Skin of body (tissue), 2 donors: ENCODE results near the gene VAC14. TPM values are rescaled to one million over a fixed set of nuclear protein-coding genes. Genes with fewer than 3 reads are reported as not detected.
"Not testable (repeated sequence)": the region's sequence is repeated elsewhere in the genome, so short reads cannot be mapped to it uniquely, and the experiment has no call there.

Source experiments
- DNase-seq: peaks from one replicate; lab custom pipeline; 2025; lab: John Stamatoyannopoulos, UW
- total RNA-seq: library from RNA; depleted of rRNA; stranded (reverse); fragments of >200 nt; gene quantifications from one replicate; pipeline ENCODE4 v1.2.3, GENCODE V29; 2014

Gene VAC14
- total RNA-seq, 1 donor from 2014 or later: 12.7 TPM

DNA sequence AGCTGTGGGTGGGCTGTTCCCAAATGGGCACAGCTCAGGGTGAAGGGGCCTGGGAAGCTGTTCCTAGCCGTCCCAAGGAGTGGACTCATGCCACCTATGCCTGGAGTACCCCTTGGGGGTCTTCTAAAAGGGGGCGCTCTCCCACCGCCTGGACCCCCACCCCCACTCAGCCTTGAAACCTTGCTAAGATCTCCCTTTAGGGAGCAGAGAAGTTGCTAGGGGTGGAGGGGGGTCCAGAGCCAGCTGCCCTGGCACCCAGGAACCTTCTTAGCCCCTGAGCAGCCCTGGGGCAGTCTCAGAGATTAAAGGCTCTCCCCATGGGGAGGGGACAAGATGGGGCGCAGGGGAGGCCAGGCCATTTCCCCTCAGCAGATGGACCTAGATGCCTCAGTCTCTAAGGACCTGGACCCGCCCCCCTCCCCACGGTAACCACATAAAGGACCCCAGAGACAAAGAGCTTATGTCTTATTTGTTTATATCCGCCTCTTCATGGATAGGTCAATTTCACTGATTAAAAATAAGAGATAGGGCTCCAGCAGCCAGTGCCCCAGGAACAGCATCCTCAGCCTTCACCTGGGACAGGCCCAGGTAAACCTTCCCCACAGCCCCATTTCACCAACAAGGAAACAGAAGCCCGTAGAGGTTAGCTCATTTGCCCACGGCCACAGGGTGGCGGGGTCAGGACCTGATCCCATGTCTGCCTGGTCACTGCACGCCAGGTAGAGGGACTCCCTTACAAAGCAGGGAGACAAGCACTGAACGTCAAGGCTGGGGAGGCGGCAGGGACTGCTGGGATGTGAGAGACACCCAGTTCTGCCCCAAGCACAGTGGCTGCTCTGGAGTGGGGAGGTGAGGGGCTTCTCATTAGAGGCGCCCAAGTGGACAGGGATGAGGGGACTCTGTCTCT, 118.5 kb downstream of the VAC14 start:
- DNase-seq: no peak

DNA sequence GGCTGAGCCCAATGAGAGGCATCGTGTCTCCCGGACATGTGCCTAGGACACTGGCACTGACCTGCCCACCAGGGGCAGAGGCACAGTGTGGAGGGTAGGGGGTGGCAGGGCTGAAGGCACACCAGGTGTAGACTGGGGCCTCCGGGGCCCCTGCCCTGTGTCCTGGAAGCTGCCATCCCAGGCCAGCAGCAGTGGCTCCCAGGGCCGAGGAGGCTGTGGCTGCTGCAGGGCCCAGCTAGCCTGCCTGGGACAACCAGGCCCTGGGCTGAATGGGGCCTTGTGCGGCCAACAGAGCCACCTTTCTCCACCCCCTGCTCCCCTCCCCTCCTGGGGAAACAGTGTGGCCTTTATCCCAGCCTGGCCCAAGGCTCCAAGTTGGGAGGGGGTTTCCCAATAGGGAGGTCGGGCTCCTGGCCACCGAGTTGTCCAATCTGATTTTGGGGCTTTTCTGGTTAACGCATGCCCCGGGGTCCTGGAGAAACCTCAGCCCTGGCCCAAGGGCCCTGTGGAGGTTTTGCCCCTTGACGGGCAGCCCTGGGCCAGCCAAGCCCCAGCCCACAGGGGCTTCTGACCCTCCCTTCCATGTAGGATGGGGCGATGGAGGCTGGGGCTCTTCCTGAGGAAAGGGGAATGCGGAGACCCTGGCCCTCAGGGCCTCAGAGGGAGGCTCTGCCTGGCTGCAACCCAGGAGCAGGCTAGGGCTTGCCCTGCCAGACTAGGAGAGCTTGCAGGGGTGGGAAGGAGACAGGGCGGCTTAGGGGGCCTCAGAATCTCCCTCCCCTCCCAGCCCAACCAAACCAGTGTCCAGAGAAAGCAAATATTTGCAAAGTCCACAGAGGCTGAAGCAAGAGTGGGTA, 119.3 kb downstream of the VAC14 start:
- DNase-seq: no peak

DNA sequence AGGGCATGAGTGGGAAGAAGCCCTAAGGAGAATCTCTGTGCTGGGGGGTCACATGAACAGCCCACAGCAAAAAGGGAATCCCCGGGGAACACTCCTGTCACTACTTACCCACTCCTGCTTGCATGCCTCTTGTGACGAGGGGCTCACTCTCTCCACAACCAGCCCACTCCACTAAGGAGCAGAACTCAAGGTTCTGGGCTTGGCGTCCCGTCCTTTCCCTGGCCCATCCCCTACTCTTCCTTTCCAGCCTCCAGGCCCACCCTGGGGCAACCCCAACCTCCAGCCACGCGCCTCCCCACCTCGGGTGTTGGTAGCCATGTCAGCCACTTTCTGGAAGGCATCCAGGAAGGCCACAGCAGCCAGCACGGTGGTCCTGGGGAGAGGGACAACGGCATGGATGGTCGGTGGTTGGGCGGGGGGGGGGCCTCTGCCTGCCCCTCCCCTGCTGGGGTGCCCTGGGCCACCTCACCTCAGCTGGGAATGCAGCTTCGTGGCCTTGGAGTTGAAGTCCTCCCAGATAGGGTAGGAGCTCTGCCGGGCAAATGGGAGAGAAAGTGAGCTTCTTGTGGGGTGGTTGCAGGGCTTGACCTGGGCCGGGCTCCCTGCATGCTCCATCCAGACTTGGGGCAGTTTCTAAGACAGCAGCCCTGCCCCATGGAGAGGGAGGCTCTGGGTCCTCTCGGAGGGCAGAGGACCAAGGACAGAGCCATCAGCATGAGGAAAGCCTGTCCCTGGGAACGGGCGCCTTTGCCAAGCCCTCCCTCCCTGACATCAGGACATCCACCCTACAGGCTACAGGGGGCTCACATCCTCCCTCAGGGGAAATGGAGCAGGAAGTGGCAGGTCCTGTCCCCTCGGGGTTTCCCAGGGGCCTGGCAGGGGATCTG, 120.2 kb downstream of the VAC14 start:
- no peak for DNase-seq

DNA sequence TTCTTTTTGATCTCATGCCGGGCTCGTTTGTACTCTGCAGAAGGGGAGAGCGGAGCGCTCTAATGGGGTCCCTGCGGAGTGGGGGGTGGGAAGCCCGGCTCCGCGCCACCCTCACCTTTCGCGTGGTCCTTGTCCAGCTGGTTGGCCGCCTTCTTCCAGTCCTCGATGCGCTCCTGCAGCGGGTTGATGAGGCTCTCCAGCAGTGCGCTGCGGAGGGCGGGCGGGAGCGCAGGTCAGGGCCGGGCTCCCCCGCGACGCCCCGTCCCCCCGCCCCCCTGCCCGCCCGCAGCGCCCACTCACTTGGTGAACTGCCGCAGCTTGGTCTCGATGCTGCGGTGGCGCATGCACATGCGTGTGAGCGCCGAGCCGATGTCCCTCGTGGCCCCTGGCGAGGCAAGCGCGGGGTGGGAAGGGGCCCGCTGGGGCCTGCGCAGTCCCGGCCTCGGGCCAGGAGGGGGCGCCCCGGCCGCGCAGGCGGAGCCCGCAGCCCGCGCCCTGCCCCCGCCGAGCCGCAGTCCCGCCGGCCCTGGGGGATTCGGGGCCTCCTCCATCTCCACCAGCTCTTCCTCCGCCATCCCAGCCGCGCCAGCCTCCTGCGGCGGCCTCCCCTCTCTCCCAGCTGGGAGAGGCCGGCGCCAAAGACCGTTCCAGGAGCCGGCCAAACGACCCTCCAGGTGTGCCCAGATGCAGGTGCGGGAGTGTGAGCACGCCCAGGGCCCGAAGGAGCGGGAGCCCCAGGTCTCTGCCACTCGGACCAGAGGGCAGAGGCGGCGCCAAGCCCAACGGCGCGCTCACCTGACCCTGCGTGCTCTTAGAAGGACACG, 121.1 kb downstream of the VAC14 start:
- no peak for DNase-seq

DNA sequence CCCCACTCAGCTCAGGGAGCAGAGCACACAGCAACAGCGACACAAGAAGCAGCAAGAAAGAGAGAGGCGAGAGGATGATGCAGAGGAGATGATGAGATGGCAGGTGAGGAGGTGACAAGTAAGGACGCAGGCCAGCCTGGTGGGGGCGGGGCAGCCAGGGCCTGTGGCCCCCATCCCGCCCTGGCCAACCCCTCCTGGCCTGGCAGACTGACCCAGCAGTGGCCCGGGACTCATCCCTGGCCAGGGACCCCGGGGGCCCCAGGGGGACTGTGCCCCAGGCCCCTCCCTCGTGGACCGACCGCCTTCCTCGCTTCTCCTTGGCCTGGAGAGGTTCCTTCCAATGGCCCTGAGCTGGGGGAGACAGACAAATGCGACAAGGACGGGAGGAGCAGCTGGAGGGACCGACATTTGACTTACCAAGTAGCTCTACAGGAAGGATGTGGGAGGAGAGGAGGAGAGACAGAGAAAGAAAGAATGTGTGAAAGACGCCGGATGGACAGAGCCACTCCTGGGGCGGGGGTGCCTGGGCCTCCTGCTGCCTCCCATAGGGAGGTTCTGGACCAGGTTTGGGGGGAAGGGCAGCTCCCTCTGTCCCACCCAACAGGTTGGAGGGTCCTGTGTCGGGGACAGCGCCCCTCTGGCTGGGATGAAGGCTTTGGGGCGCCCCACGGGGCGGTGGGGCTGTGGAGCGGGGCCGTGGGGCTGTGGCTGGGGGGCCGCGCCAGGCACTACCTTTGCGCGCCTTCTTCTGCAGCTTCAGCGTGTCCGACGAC, 121.9 kb downstream of the VAC14 start:
- no peak for DNase-seq

DNA sequence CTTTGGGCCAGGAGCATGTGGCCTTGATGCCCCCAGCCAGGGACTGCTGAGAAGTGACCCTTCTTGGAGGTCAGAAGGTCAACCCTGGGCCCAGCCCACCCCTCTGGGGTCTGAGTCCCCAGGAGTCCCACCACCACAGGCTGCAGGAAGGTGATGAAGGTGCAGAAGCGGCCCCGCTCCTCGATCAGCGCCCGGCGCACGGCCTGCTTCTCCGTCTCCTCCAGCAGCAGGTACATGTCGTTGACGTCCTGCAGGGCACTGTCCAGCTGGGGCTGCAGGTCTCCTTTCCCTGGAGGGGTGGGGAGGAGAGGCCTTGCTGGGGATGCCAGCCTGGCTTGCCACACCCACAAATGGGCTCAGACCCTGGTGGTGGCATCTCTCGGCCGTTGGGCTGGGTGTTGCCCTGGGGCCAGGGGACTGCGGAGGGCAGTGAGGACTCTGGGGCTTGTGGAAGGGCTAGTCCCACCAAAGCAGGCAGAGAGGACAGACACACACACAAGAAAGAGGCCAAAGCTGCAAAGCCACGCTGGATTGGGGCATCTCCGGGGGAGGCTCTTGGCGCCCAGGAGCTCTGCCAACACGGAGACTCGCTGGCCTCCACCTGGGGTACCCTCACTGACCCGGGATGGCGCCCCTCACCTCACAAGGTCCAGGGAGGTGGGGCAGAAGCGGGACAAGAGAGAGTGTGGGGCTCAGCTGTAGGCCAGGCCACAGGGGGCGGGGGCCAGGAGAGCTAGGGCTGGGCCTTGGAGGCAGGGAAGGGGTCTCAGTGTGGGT, 122.6 kb downstream of the VAC14 start:
- no peak for DNase-seq

DNA sequence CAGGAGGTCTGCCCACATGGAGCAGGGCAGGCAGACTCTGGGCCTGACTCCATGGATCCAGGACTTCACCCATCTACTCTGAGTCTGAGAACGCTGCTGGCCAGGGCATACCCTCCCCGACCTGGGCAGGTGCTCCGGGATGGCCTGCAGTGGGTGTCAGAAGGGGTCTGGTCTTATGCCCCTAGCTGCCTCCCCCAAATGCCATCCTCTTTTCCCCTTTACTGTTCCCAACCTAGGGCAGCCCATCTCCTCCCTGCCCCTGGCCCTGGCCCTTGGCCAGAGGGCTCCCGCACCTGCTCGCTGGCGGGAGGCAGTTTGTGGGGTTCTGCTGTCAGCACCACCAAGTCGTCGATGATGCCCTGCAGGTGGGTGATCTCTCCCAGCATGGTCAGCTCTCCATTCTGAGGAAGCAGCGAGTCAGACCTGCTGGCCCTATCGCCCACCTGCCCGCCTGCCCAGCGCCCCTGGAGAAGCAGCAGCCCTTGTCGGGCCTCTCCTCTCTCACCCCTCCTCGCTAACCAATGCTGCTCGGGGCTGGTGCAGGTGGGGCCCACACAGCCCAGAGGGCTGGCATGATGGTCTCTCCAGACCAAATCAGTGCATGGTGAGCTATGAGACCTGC, 123.3 kb downstream of the VAC14 start:
- no peak for DNase-seq

DNA sequence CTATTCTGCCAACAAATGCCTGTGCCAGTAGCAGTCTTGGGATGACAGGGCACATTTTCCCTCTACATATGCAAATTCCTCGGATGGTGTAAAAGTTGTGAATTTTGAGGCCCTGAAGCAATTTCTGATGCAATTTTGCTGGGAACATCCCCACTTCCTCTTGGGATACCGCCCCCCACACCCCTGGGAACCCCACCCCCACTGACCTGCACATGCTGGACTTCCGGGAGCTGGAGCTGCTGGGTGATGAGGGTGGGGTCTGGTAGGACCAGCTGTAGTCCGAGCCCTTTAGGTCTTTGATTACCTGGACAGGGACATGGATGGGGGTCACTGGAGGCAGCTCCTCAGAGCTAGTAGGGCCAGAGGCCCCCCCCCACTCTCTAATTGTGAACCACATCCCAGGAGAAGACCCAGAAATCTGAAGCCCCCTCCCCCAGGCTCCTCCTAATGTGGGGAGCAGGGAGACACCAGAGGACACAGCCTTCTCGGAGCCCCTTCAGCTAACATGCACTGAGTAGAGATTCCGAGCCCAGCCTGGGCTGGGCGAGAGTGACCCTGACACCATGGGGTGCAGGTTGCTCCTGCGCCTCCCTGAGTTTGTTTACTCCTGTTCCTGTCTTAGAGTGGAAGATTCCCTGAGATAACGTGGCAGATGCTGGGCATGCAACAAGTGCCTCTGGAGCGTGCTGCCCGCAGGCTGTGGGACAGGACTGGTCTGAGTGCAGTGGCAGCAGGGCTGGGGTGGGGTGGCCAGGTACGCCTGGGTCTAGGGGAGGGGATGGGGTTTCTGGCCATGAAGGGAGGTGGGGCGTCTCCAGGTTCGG, 124.1 kb downstream of the VAC14 start:
- no peak for DNase-seq

DNA sequence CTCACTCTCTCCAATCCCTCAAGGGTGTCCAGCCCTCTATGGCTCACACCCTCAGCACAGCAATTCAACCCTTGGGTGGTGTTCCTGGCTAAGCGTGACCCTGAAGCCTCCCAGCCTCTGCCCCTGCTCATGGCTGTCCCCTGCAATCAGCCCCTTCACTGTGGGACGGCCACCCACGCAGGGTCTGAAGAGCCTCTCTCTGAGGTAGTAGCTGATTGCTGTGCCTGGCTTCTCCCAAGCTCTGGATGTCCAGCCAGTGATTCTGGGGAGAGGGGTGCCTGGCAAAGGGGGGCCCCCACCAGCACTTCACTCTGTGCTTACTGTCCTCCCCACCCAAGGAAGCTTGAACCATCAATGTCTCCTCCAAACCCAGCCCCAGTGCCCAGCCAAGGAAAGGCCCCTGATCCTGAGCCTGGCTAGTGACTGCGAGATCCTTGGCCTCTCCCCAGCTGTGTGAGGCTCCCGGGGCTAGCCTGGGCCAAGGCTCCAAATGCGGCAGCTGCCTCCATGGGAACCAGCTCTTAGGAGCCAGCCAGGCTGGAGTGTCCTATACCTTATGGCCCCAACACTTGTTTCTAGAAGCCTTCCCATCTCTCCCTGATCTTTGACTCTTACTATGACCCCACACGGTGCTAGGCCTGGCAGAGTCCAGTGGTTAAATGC, 125.0 kb downstream of the VAC14 start:
- DNase-seq: no peak

DNA sequence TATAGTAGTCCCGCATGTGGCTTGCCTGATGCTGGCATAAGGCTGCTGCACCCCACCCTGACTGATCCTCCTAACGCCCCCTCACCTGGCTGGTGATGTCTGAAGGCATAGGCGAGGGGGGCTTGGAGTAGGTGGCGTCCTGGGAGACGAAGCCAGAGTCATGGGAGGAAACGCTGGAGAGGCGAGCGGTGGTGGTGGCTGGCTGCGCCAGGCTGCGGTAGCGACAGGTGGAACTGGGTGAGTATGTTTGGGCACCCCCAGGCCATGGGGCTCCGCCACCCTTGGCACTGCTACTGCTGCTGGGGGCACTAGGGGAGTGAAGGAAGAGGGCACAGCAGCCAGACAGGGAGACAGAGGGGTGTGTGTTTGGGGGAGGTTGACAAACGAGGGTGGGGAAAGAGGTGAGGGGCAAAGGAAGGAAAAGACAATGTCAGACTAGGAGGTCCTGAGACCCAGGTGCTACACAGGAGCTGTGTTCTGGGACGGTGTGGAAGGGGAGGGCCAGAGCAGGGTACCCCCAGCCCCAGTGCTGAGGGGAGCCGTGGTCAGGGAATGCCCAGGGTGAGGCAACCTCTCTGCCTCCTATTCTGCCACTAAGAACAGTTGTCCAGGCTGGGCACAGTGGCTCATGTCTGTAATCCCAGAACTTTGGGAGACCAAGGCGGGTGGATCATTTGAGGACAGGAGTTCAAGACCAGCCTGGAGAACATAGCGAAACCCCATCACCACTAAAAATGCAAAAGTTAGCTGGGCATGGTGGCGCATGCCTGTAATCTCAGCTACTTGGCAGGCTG, 126.5 kb downstream of the VAC14 start:
- no peak for DNase-seq

DNA sequence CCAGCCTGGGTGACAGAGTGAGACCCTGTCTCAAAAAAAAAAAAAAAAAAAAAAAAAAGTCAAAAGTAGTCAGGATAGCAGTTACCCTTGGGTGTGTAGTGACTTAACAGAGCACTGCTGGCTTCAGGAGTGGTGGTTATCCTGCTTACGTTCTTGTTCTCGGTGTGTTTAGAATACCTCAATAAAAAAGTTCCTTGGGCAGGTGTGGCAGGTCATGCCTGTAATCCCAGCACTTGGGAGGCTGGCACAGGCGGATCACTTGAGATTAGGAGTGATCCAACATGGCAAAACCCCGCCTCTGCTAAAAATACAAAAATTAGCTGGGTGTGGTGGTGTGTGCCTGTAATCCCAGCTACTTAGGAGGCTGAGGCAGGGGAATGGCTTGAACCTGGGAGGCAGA, 130.0 kb downstream of the VAC14 start:
- not testable (repeated sequence) for DNase-seq

DNA sequence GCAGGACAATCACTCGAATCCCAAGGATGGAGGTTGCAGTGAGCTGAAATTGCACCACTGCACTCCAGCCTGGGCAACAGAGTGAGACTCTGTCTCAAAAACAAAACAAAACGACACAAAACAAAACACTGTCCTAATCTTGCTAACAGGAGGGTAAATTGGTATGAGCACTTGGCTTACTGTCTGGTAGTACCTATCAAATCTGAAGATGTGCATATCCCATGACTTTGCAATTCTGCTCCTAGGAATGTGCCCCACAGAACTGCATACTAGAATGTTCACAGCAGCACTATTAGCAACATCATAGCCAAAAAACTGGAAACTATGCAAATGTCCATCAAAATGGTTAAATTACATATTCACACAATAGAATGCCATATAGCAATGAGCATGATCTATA, 130.8 kb downstream of the VAC14 start:
- DNase-seq: no peak

DNA sequence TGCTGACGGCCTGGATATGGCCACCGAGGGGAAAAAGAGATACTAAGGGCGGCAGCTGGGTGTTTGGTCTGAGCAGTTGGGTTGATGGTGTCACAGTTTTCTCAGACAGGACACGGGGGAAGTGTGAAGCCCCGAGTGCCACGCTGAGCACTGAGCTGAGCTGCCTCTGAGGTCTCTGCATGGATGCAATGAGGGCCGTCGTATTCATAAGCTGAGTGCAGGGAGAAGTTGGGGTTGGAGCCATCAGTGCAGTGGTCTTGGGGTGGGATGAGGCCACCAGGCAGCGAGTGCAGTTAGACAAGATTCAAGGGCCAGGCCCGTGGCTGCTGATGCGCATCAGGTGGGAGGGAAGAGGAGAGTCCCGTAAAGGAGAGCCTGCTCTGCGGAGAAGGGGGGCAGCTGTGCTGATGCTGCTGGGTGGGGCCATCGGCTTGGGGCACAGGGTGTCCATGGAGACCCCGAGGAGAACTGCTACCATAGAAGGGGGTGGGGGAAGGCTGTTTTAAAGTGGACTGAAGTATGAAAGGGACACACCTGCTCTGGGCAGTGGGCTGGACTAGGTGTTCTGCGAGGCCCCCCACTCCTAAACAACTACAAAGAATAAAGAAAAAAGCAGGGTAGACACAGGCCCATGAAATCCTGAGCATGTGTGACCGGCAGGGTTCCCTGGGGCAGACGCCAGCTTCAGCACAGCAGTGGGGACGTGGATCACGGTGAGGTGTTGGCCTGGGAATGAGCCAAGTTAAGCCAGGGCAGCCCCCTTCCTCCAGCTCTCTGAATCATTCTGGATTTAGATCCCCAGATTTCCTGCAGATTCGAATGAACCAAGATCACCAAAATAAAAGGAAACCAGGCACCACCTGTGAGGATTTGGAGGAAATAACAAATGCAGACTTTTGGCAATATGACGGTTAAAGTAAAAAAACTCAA, 134.9 kb downstream of the VAC14 start:
- DNase-seq: no peak

DNA sequence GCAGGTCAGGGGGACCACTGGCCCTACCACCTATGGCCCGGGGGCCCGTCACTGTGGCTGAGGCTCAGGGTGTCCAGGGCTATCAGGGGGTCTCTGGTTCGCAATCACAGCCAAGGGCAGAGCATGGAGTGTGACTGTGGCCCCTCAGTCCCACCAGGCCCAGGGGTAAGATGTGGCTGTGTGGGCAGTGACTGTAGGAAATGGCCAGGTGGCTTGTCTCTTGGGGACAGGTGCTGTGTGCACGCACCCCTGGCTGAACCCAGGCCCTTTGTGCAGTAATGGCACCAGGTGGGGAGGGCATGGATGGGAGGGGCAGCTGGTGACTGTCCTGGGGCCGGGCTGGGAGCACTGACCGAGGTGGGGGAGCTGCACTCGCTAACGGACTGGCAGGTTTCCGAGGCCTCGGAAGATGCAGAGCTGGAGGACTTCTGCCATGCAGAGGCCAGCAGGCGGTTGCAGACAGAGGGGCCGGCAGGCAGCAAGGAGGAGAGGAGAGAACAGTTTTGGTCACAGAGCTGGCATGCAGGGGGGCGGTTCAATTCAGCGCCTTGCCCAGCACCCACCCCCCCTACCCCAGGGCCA, 135.8 kb downstream of the VAC14 start:
- DNase-seq: no peak
